ENCODE measurements around the gene EXTL2. TPM values are rescaled to one million over a fixed set of nuclear protein-coding genes. Genes with fewer than 3 reads are reported as not detected.
"Not testable (repeated sequence)": the region's sequence is repeated elsewhere in the genome, so short reads cannot be mapped to it uniquely, and the experiment has no call there.

EXTL2 gene
- total RNA-seq, 6 experiments from 2014 or later: 17.8 to 27.1 (median 23.3) TPM

GRCh38 chr1:100835866-100836842, 58.5 kb downstream of the EXTL2 start:
- Mint-ChIP-seq H3K27ac (no peak overlapping the region; the same call in 1 of the 2 replicates), H3K9me3 (no peaks in the 10 kb centered on the region), H3K36me3 (ENCODE audit: low read depth) (no peaks in the 10 kb centered on the region), H3K4me1 (ENCODE audit: low read depth) (peaks cover 16% of the 10 kb centered on the region), H3K27me3 (ENCODE audit: insufficient read depth) (peaks cover 1% of the 10 kb centered on the region; the same call in 1 of the 2 replicates), H3K4me3 (peak overlapping the region; percentile 27)
- no peak for TF ChIP-seq CTCF (IDR thresholded peaks at IDR 0.05)
- DNase-seq: no peak

GRCh38 chr1:100834777-100835660, 59.6 kb downstream of the EXTL2 start:
- H3K4me3 Mint-ChIP-seq: no peak overlapping the region
- H3K9me3 Mint-ChIP-seq: no peaks in the 10 kb centered on the region
- no peaks in the 10 kb centered on the region for H3K36me3 Mint-ChIP-seq (ENCODE audit: low read depth)
- no peak overlapping the region for H3K27ac Mint-ChIP-seq
- peak; percentile 5 for DNase-seq
- peak; percentile 75 for TF ChIP-seq CTCF (IDR thresholded peaks at IDR 0.05)
- H3K4me1 Mint-ChIP-seq (ENCODE audit: low read depth): peaks cover 16% of the 10 kb centered on the region
- H3K27me3 Mint-ChIP-seq (ENCODE audit: insufficient read depth): 0 out of 2 replicates have a peak, but pooled peaks cover under 1% of the 10 kb centered on the region

GRCh38 chr1:100832694-100833428, 61.8 kb downstream of the EXTL2 start:
- Mint-ChIP-seq H3K4me3 (no peak overlapping the region), H3K9me3 (no peaks in the 10 kb centered on the region), H3K27ac (no peak overlapping the region)

DNA sequence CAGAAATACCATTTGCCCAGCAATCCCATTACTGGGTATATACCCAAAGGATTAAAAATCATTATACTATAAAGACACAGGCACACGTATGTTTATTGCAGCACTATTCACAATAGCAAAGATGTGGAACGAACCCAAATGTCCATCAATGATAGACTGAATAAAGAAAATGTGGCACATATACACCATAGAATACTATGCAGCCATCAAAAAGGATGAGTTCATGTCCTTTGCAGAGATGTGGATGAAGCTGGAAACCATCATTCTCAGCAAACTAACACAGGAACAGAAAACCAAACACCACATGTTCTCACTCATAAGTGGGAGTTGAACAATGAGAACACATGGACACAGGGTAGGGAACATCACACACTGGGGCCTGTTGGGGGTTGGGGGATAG, 69.0 kb downstream of the EXTL2 start:
- H3K27ac Mint-ChIP-seq; DNase-seq; H3K4me3 Mint-ChIP-seq; H3K4me1 Mint-ChIP-seq (ENCODE audit: low read depth); H3K27me3 Mint-ChIP-seq (ENCODE audit: insufficient read depth): not testable (repeated sequence)
- Mint-ChIP-seq H3K9me3 (peaks cover 14% of the 10 kb centered on the region), H3K36me3 (ENCODE audit: low read depth) (peaks cover 10% of the 10 kb centered on the region; the same call in 1 of the 2 replicates)

More at GRCh38 chr1:100832694-100833428, 61.8 kb downstream of the EXTL2 start:
- Mint-ChIP-seq H3K4me1 (ENCODE audit: low read depth) (peaks cover 16% of the 10 kb centered on the region), H3K36me3 (ENCODE audit: low read depth) (no peaks in the 10 kb centered on the region), H3K27me3 (ENCODE audit: insufficient read depth) (peaks cover 7% of the 10 kb centered on the region; the same call in 1 of the 2 replicates)
- no peak for DNase-seq
- no peak for TF ChIP-seq CTCF (IDR thresholded peaks at IDR 0.05)

Other genes with a start within 250 kb of the EXTL2 start
- gene VCAM1, start 175.1 kb downstream of the EXTL2 start, total RNA-seq (2021; fragmentation: NEBNext Ultra II Directional; extraction: Animal tissue kit (Norgen Biotek cat#: 25700)): not detected
- 10 to 100 TPM; 27.7 to 36.8 (median 34.8) TPM for gene SLC30A7, start 1.2 kb upstream of the EXTL2 start, total RNA-seq (2021; fragmentation: NEBNext Ultra II Directional; extraction: Animal tissue kit (Norgen Biotek cat#: 25700))
- gene DPH5, start 130.9 kb upstream of the EXTL2 start, total RNA-seq (2021; fragmentation: NEBNext Ultra II Directional; extraction: Animal tissue kit (Norgen Biotek cat#: 25700)): 10 to 100 TPM; 38.1 to 49.8 (median 39.3) TPM

Data from HFFc6 (cell line).